OCI-LY1 (cell line): ENCODE data around the gene GRB10.

ENCODE experiments used
- EZH2 ChIP-seq: fragments of 200-600 bp; sonication (generic), shearing (Covaris generic); IDR thresholded peaks from 2 replicates; pipeline ENCODE4 v1.8.0; 2017; ENCODE audit warnings: borderline replicate concordance, mixed run types, mild to moderate bottlenecking, antibody characterized with exemption, low read length, moderate library complexity, mixed read lengths
- TF ChIP-seq, protein P1 (sequence below): fragments of 200-600 bp; sonication (generic), shearing (Covaris generic); IDR thresholded peaks from 2 replicates; pipeline ENCODE4 v1.5.1; 2017; ENCODE audit warnings: mild to moderate bottlenecking, antibody characterized with exemption, low read length, moderate library complexity, mixed read lengths

DNA sequence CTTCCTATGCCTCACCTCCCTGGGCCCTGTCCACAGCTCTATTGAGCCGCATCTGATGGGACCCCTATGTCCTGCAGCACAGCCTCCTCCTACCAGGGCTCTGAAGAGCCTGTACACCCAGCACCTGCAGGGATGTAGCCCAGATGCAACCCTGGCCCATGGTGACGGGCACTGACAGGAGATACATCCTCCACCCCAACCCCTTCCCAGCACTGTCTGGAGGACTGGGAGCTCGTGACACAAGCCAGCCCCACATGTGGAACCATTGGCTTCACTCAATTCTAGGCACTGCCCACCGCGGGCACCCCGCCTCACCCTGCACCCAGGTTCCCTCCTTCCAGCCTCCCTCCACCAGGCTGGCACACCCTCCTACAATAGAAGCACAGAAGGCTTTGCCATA lies 2.6 kb upstream of the GRB10 start:
- TF ChIP-seq, protein P1, sequence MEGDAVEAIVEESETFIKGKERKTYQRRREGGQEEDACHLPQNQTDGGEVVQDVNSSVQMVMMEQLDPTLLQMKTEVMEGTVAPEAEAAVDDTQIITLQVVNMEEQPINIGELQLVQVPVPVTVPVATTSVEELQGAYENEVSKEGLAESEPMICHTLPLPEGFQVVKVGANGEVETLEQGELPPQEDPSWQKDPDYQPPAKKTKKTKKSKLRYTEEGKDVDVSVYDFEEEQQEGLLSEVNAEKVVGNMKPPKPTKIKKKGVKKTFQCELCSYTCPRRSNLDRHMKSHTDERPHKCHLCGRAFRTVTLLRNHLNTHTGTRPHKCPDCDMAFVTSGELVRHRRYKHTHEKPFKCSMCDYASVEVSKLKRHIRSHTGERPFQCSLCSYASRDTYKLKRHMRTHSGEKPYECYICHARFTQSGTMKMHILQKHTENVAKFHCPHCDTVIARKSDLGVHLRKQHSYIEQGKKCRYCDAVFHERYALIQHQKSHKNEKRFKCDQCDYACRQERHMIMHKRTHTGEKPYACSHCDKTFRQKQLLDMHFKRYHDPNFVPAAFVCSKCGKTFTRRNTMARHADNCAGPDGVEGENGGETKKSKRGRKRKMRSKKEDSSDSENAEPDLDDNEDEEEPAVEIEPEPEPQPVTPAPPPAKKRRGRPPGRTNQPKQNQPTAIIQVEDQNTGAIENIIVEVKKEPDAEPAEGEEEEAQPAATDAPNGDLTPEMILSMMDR: no peak
- no peak for TF ChIP-seq EZH2
